GM23248 (cell line): ENCODE measurements around the gene ATG10.

Source experiments
- EZH2 ChIP-seq: fragments of 200-600 bp; sonication (generic); IDR thresholded peaks from 2 replicates; pipeline ENCODE4 v1.6.1; 2018; ENCODE audit warnings: antibody characterized with exemption, mild to moderate bottlenecking; ENCODE audit not compliant: insufficient read depth, poor library complexity, severe bottlenecking
- EZH2phosphoT487 ChIP-seq: fragments of 200-600 bp; sonication (generic); IDR thresholded peaks from 2 replicates; pipeline ENCODE4 v1.6.1; 2018; ENCODE audit warnings: antibody characterized with exemption, moderate library complexity, mild to moderate bottlenecking, low read depth; ENCODE audit not compliant: insufficient read depth

GRCh38 chr5:82285206-82285605, 313.4 kb downstream of the ATG10 start:
- TF ChIP-seq EZH2phosphoT487, result no peak
- TF ChIP-seq EZH2, result no peak
